Measurements from ENCODE around the gene PLCD3. TPM values are rescaled to one million over a fixed set of nuclear protein-coding genes. Genes with fewer than 3 reads are reported as not detected.

Gene PLCD3
- total and polyA plus RNA-seq, 2 of the 8 experiments (the other 6 are each of a cell fraction or from before 2014, with no cell fraction given), result 26.5 to 48.1 TPM

GRCh38 chr17:45161288-45162024 is 29.1 kb upstream of the PLCD3 start, which contains the start of gene HEXIM2 (continued):
- TF ChIP-seq, protein P1, sequence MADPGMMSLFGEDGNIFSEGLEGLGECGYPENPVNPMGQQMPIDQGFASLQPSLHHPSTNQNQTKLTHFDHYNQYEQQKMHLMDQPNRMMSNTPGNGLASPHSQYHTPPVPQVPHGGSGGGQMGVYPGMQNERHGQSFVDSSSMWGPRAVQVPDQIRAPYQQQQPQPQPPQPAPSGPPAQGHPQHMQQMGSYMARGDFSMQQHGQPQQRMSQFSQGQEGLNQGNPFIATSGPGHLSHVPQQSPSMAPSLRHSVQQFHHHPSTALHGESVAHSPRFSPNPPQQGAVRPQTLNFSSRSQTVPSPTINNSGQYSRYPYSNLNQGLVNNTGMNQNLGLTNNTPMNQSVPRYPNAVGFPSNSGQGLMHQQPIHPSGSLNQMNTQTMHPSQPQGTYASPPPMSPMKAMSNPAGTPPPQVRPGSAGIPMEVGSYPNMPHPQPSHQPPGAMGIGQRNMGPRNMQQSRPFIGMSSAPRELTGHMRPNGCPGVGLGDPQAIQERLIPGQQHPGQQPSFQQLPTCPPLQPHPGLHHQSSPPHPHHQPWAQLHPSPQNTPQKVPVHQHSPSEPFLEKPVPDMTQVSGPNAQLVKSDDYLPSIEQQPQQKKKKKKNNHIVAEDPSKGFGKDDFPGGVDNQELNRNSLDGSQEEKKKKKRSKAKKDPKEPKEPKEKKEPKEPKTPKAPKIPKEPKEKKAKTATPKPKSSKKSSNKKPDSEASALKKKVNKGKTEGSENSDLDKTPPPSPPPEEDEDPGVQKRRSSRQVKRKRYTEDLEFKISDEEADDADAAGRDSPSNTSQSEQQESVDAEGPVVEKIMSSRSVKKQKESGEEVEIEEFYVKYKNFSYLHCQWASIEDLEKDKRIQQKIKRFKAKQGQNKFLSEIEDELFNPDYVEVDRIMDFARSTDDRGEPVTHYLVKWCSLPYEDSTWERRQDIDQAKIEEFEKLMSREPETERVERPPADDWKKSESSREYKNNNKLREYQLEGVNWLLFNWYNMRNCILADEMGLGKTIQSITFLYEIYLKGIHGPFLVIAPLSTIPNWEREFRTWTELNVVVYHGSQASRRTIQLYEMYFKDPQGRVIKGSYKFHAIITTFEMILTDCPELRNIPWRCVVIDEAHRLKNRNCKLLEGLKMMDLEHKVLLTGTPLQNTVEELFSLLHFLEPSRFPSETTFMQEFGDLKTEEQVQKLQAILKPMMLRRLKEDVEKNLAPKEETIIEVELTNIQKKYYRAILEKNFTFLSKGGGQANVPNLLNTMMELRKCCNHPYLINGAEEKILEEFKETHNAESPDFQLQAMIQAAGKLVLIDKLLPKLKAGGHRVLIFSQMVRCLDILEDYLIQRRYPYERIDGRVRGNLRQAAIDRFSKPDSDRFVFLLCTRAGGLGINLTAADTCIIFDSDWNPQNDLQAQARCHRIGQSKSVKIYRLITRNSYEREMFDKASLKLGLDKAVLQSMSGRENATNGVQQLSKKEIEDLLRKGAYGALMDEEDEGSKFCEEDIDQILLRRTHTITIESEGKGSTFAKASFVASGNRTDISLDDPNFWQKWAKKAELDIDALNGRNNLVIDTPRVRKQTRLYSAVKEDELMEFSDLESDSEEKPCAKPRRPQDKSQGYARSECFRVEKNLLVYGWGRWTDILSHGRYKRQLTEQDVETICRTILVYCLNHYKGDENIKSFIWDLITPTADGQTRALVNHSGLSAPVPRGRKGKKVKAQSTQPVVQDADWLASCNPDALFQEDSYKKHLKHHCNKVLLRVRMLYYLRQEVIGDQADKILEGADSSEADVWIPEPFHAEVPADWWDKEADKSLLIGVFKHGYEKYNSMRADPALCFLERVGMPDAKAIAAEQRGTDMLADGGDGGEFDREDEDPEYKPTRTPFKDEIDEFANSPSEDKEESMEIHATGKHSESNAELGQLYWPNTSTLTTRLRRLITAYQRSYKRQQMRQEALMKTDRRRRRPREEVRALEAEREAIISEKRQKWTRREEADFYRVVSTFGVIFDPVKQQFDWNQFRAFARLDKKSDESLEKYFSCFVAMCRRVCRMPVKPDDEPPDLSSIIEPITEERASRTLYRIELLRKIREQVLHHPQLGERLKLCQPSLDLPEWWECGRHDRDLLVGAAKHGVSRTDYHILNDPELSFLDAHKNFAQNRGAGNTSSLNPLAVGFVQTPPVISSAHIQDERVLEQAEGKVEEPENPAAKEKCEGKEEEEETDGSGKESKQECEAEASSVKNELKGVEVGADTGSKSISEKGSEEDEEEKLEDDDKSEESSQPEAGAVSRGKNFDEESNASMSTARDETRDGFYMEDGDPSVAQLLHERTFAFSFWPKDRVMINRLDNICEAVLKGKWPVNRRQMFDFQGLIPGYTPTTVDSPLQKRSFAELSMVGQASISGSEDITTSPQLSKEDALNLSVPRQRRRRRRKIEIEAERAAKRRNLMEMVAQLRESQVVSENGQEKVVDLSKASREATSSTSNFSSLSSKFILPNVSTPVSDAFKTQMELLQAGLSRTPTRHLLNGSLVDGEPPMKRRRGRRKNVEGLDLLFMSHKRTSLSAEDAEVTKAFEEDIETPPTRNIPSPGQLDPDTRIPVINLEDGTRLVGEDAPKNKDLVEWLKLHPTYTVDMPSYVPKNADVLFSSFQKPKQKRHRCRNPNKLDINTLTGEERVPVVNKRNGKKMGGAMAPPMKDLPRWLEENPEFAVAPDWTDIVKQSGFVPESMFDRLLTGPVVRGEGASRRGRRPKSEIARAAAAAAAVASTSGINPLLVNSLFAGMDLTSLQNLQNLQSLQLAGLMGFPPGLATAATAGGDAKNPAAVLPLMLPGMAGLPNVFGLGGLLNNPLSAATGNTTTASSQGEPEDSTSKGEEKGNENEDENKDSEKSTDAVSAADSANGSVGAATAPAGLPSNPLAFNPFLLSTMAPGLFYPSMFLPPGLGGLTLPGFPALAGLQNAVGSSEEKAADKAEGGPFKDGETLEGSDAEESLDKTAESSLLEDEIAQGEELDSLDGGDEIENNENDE (IDR thresholded peaks at IDR 0.05; ENCODE audit: insufficient replicate concordance, low read length), result no peak
- TF ChIP-seq TAF7 (optimal IDR thresholded peaks at IDR 0.05; ENCODE audit: borderline replicate concordance, low read depth, low read length) (peak; percentile 96), MAFK (IDR thresholded peaks at IDR 0.05; ENCODE audit: low read depth, low read length) (no peak), TEAD4 (IDR thresholded peaks at IDR 0.05; ENCODE audit: low read depth, low read length) (0 out of 2 replicates have a peak, but pooled peaks have one; percentile 28), KDM4A (IDR thresholded peaks at IDR 0.05; ENCODE audit: low read depth, low read length, severe bottlenecking) (peak; percentile 14), CBX8 (IDR thresholded peaks at IDR 0.05; ENCODE audit: borderline replicate concordance, low read depth, low read length) (no peak)
